Coronary artery (tissue), 2 donors: Measurements from ENCODE around the gene LRRC4B.
A peak's percentile ranks its signal among the peaks of the same experiment; 100 is the strongest.

Experiments
- DNase-seq: peaks from one replicate; pipeline ENCODE4 v3.0.0-alpha.2; 2017; ENCODE audit warnings: low spot score
- H3K27ac ChIP-seq, 2 donors: fragments of 200-600 bp; sonication (generic); one replicate each; pipeline ENCODE4 v1.5.1; 2016 to 2019
- H3K4me3 ChIP-seq: fragments of 200-600 bp; sonication (generic); 2 replicates; pipeline ENCODE4 v1.5.1; 2016; ENCODE audit warnings: mild to moderate bottlenecking, moderate library complexity
- CTCF ChIP-seq: fragments of 200-600 bp; sonication (generic); IDR thresholded peaks from one replicate; pipeline ENCODE4 v1.5.1; 2019; ENCODE audit warnings: antibody characterized with exemption

LRRC4B gene

GRCh38 chr19:50490991-50491472, 77.2 kb downstream of the LRRC4B start:
- H3K4me3 ChIP-seq, result no peak overlapping the region
- DNase-seq, result no peak
- no peak for TF ChIP-seq CTCF
- H3K27ac ChIP-seq, result no peak overlapping the region

GRCh38 chr19:50490411-50490811, 77.8 kb downstream of the LRRC4B start:
- no peak for TF ChIP-seq CTCF
- H3K4me3 ChIP-seq, result no peak overlapping the region
- DNase-seq, result no peak
- H3K27ac ChIP-seq, result no peak overlapping the region

- Histone ChIP-seq H3K27ac (peak overlapping the region in 1 of 2 donors; percentile 37), H3K4me3 (peak overlapping the region; percentile 38)
- TF ChIP-seq CTCF, result no peak
- DNase-seq, result no peak
These were observed 78.7 kb downstream of the LRRC4B start for GRCh38 chr19:50489461-50490011.

GRCh38 chr19:50488389-50489194, 79.6 kb downstream of the LRRC4B start:
- no peak for TF ChIP-seq CTCF
- no peak overlapping the region for H3K4me3 ChIP-seq
- no peak for DNase-seq
- H3K27ac ChIP-seq, result peak overlapping the region in 1 of 2 donors; percentile 37

- Histone ChIP-seq H3K27ac (no peak overlapping the region), H3K4me3 (no peak overlapping the region)
- no peak for TF ChIP-seq CTCF
- no peak for DNase-seq
These were observed 81.3 kb downstream of the LRRC4B start for GRCh38 chr19:50486823-50487515.

- TF ChIP-seq CTCF, result no peak
- H3K4me3 ChIP-seq, result no peak overlapping the region
- no peak for DNase-seq
- no peak overlapping the region for H3K27ac ChIP-seq
These were observed 82.8 kb downstream of the LRRC4B start for GRCh38 chr19:50485284-50485955.
